MM.1S (cell line): Measurements from ENCODE around the gene IMMP2L.

ENCODE experiments used
- DNase-seq: peaks from one replicate; pipeline ENCODE4 v3.0.0-alpha.2; 2015
- H2AFZ ChIP-seq: fragments of 300-600 bp; sonication (generic); 2 replicates; pipeline ENCODE4 v1.6.0; 2016; ENCODE audit warnings: antibody characterized with exemption, low read length
- H3F3A ChIP-seq: fragments of 300-600 bp; sonication (generic); 2 replicates; pipeline ENCODE4 v1.6.1; 2016; ENCODE audit warnings: mild to moderate bottlenecking, antibody characterized with exemption, low read length, moderate library complexity, mixed read lengths; ENCODE audit not compliant: insufficient read depth
- H3K27ac ChIP-seq: fragments of 300-600 bp; sonication (generic); 2 replicates; pipeline ENCODE4 v1.5.1; 2016; ENCODE audit warnings: mild to moderate bottlenecking, low read length
- H3K27me3 ChIP-seq: fragments of 300-600 bp; sonication (generic); replicated peaks from 2 replicates; pipeline ENCODE4 v1.6.0; 2016; ENCODE audit warnings: low read length; ENCODE audit not compliant: insufficient read depth
- H3K36me3 ChIP-seq: fragments of 300-600 bp; sonication (generic); replicated peaks from 2 replicates; pipeline ENCODE4 v1.6.1; 2016; ENCODE audit warnings: mild to moderate bottlenecking, low read length, mixed read lengths; ENCODE audit not compliant: insufficient read depth
- H3K4me1 ChIP-seq: fragments of 300-600 bp; sonication (generic); 2 replicates; pipeline ENCODE4 v1.6.1; 2016; ENCODE audit warnings: low read length, mixed read lengths
- H3K4me2 ChIP-seq: fragments of 300-600 bp; sonication (generic); 2 replicates; pipeline ENCODE4 v1.6.0; 2016; ENCODE audit warnings: low read depth, low read length
- H3K4me3 ChIP-seq: fragments of 300-600 bp; sonication (generic); 2 replicates; pipeline ENCODE4 v1.5.1; 2016; ENCODE audit warnings: low read length, mixed read lengths
- H3K79me2 ChIP-seq: fragments of 300-600 bp; sonication (generic); 2 replicates; pipeline ENCODE4 v1.6.1; 2016; ENCODE audit warnings: mixed run types, low read length, mixed read lengths
- H3K9ac ChIP-seq: fragments of 300-600 bp; sonication (generic); 2 replicates; pipeline ENCODE4 v1.6.1; 2016; ENCODE audit warnings: low read length, mixed read lengths
- H3K9me2 ChIP-seq: fragments of 300-600 bp; sonication (generic); replicated peaks from 2 replicates; pipeline ENCODE4 v1.6.1; 2016; ENCODE audit warnings: mild to moderate bottlenecking, low read length, mixed read lengths; ENCODE audit not compliant: insufficient read depth
- H3K9me3 ChIP-seq: fragments of 300-600 bp; sonication (generic); replicated peaks from 2 replicates; pipeline ENCODE4 v1.6.1; 2016; ENCODE audit warnings: mild to moderate bottlenecking, low read length, mixed read lengths; ENCODE audit not compliant: insufficient read depth
- H4K20me1 ChIP-seq: fragments of 300-600 bp; sonication (generic); 2 replicates; pipeline ENCODE4 v1.6.1; 2016; ENCODE audit warnings: mild to moderate bottlenecking, low read length, moderate library complexity, mixed read lengths; ENCODE audit not compliant: insufficient read depth
- CTCF ChIP-seq: fragments of 300-600 bp; sonication (generic); IDR thresholded peaks from 2 replicates; pipeline ENCODE4 v1.5.1; 2016; ENCODE audit warnings: antibody characterized with exemption, low read length, mixed read lengths
- EZH2 ChIP-seq: fragments of 300-600 bp; sonication (generic); optimal IDR thresholded peaks from 2 replicates; pipeline ENCODE3; 2017; ENCODE audit warnings: low read depth, mild to moderate bottlenecking, antibody characterized with exemption, low read length, mixed read lengths
- EZH2phosphoT487 ChIP-seq: fragments of 300-600 bp; sonication (generic); IDR thresholded peaks from 2 replicates; pipeline ENCODE4 v1.6.1; 2018; ENCODE audit warnings: antibody characterized with exemption, low read length

IMMP2L gene

GRCh38 chr7:110797656-110798055, 764.6 kb downstream of the IMMP2L start:
- no peak for TF ChIP-seq EZH2
- TF ChIP-seq CTCF = no peak
- TF ChIP-seq EZH2phosphoT487 = no peak
- H3K79me2 ChIP-seq = no peaks in the 10 kb centered on the region
- H3K27me3 ChIP-seq = no peaks in the 10 kb centered on the region
- no peak overlapping the region for H3K27ac ChIP-seq
- no peak overlapping the region for H3K4me3 ChIP-seq
- H3K36me3 ChIP-seq = no peaks in the 10 kb centered on the region
- H3K4me2 ChIP-seq = no peak overlapping the region
- peaks cover 11% of the 10 kb centered on the region for H3K4me1 ChIP-seq
- H2AFZ ChIP-seq = no peak overlapping the region
- H3K9me3 ChIP-seq = no peaks in the 10 kb centered on the region
- DNase-seq = no peak
- H3K9ac ChIP-seq = no peak overlapping the region
- H4K20me1 ChIP-seq = no peaks in the 10 kb centered on the region
- H3K9me2 ChIP-seq = no peaks in the 10 kb centered on the region
- H3F3A ChIP-seq = no peaks in the 10 kb centered on the region; the same call in 1 of the 2 replicates

GRCh38 chr7:110790992-110791391, 771.3 kb downstream of the IMMP2L start:
- TF ChIP-seq CTCF (no peak), EZH2phosphoT487 (no peak), EZH2 (no peak)
- Histone ChIP-seq H3K4me2 (no peak overlapping the region), H3K9me2 (no peaks in the 10 kb centered on the region), H3K4me1 (peaks cover 8% of the 10 kb centered on the region), H3F3A (no peaks in the 10 kb centered on the region; the same call in 1 of the 2 replicates), H3K27me3 (no peaks in the 10 kb centered on the region), H3K9ac (no peak overlapping the region), H2AFZ (no peak overlapping the region), H4K20me1 (no peaks in the 10 kb centered on the region), H3K79me2 (no peaks in the 10 kb centered on the region), H3K9me3 (no peaks in the 10 kb centered on the region), H3K27ac (no peak overlapping the region), H3K4me3 (no peak overlapping the region), H3K36me3 (no peaks in the 10 kb centered on the region)
- DNase-seq = no peak

- no peak overlapping the region for H3K4me3 ChIP-seq
- no peak for DNase-seq
- no peaks in the 10 kb centered on the region for H4K20me1 ChIP-seq
- H3F3A ChIP-seq = no peaks in the 10 kb centered on the region
- H3K4me2 ChIP-seq = no peak overlapping the region
- H3K9me2 ChIP-seq = no peaks in the 10 kb centered on the region
- H3K27ac ChIP-seq = no peak overlapping the region
- H3K79me2 ChIP-seq = no peaks in the 10 kb centered on the region
- H3K9ac ChIP-seq = no peak overlapping the region
- H2AFZ ChIP-seq = no peak overlapping the region
- H3K27me3 ChIP-seq = no peaks in the 10 kb centered on the region
- no peaks in the 10 kb centered on the region for H3K9me3 ChIP-seq
- peaks cover 5% of the 10 kb centered on the region; the same call in 1 of the 2 replicates for H3K4me1 ChIP-seq
- TF ChIP-seq CTCF = no peak
- TF ChIP-seq EZH2 = no peak
- no peak for TF ChIP-seq EZH2phosphoT487
- no peaks in the 10 kb centered on the region for H3K36me3 ChIP-seq
Measured at GRCh38 chr7:110786328-110786965, 775.8 kb downstream of the IMMP2L start.
